ENCODE measurements around the gene EPB41L5. TPM values are rescaled to one million over a fixed set of nuclear protein-coding genes. Genes with fewer than 3 reads are reported as not detected.

The EPB41L5 gene
- total and polyA plus RNA-seq, 10 of the 15 experiments (the other 5 are each of a cell fraction or from before 2014, with no cell fraction given), result 2.1 to 20.4 (median 8.2) TPM

GRCh38 chr2:120179396-120179795, 166.5 kb downstream of the EPB41L5 start:
- intact Hi-C loops (cut with micrococcal nuclease; ENCODE audit: unreplicated experiment) (loop anchor here (5.0 kb wide), 3 partner anchors 167 to 537 kb away; partner anchors contain the start of gene EPB41L5), in situ Hi-C loops (cut with MboI) (loop anchor here (5.0 kb wide), 1 partner anchor 422 kb away; the partner anchor contains the start of gene PTPN4)
- WGBS (ENCODE audit: insufficient coverage, insufficient replicate concordance, low lambda C conversion rate, missing lambda C conversion rate), result 94% methylated on average over 3 of the region's 3 CpGs
- Histone ChIP-seq H3K27ac (ENCODE audit: control insufficient read depth, insufficient read depth) (no peak overlapping the region), H3K4me1 (ENCODE audit: control insufficient read depth, insufficient read depth, low read length) (peaks cover 34% of the 10 kb centered on the region), H4K20me1 (ENCODE audit: control insufficient read depth, insufficient read depth) (no peaks in the 10 kb centered on the region), H3K9me3 (replicated peaks; ENCODE audit: control insufficient read depth, insufficient read depth, low read length) (no peaks in the 10 kb centered on the region), H2AFZ (ENCODE audit: control insufficient read depth, low read depth, low read length) (no peak overlapping the region), H3K27me3 (replicated peaks in 1 of 2; ENCODE audit: control insufficient read depth in 2 of 2, insufficient read depth in 2 of 2, low read length in 1 of 2) (no peaks in the 10 kb centered on the region), H3K79me2 (ENCODE audit: control insufficient read depth, insufficient read depth, low read length) (peaks cover 4% of the 10 kb centered on the region), H3K36me3 (ENCODE audit: control insufficient read depth in 2 of 2, insufficient read depth in 2 of 2, low read length in 1 of 2) (no peaks in the 10 kb centered on the region; a peak in 1 of 4 replicates), H3K4me2 (ENCODE audit: control insufficient read depth, insufficient read depth) (no peak overlapping the region), H3K4me3 (no peak overlapping the region), H3K9ac (ENCODE audit: control insufficient read depth, insufficient read depth, low read length) (no peak overlapping the region)
- RAD21 ChIA-PET (ENCODE audit: unreplicated experiment), result interaction anchor here (2.7 kb wide), 1 partner anchor 134 kb away, joined by 20 read pairs; no protein-coding TSS in a partner anchor
- DNase-seq (ENCODE audit: low read depth, low spot score), result no peak
- ATAC-seq, result no peak
- no TSS peak for BruUV-seq (replicated peaks)
- POLR2A ChIA-PET, result no interaction called here
- SMC1A ChIA-PET (ENCODE audit: uncharacterized antibody, unreplicated experiment), result interaction anchor here (1.5 to 7.1 kb wide), 2 partner anchors 133 to 426 kb away, joined by 3 to 103 read pairs; no protein-coding TSS in a partner anchor
- no peak for FAIRE-seq
- TF ChIP-seq DPF2 (IDR thresholded peaks at IDR 0.05) (no peak), MXI1 (IDR thresholded peaks at IDR 0.05; ENCODE audit: low read depth, low read length) (no peak), ZBTB40 (IDR thresholded peaks at IDR 0.05; ENCODE audit: borderline replicate concordance) (no peak), SMC3 (IDR thresholded peaks at IDR 0.05; ENCODE audit: borderline replicate concordance, low read length) (no peak)
- CTCF ChIA-PET, result interaction anchor here (8.5 kb wide), 1 partner anchor 423 kb away, joined by 144 read pairs; the partner anchor contains the start of gene PTPN4

All from GM12878 (cell line).